HEK293 (cell line): Measurements from ENCODE around the gene LRRC49.
A peak's percentile ranks its signal among the peaks of the same experiment; 100 is the strongest.

Experiments
- CTCF ChIA-PET: fragments of 350-600 bp; formaldehyde crosslinking; extraction: SDS; loops from one replicate; lab custom pipeline; 2021; ENCODE audit warnings: antibody characterized with exemption; lab: Yijun Ruan, JAX
- POLR2A ChIA-PET: fragments of 300-600 bp; formaldehyde crosslinking; extraction: SDS; loops from one replicate; lab custom pipeline; 2020; ENCODE audit warnings: antibody characterized with exemption, inconsistent platforms; lab: Yijun Ruan, JAX
- H3K27ac ChIP-seq: fragments of 200-500 bp; sonication (Bioruptor generic); 2 replicates; pipeline ENCODE4 v1.5.1; 2014; ENCODE audit warnings: low read depth, low read length, control low read depth, inconsistent platforms; ENCODE audit errors: extremely low read depth
- H3K36me3 ChIP-seq, 2 experiments: fragments of 200-500 bp in 1 of 2; sonication (Bioruptor generic) in 1 of 2; 1 replicate in 1 of 2; 2 replicates in 1 of 2; pipeline ENCODE4 v1.5.1; 2014 to 2017; ENCODE audit warnings: inconsistent platforms in 2 of 2, low read length in 2 of 2; ENCODE audit not compliant: control insufficient read depth in 2 of 2, insufficient read depth in 1 of 2
- H3K4me1 ChIP-seq: fragments of 200-500 bp; sonication (Bioruptor generic); 2 replicates; pipeline ENCODE4 v1.5.1; 2014; ENCODE audit warnings: mild to moderate bottlenecking, low read length, inconsistent platforms; ENCODE audit not compliant: control insufficient read depth, insufficient read depth
- H3K4me3 ChIP-seq: 2 replicates; pipeline ENCODE4 v1.5.1; 2011; ENCODE audit warnings: low read depth, mild to moderate bottlenecking, control low read depth, low read length, moderate library complexity
- H3K9me3 ChIP-seq: fragments of 200-500 bp; sonication (Bioruptor generic); 2 replicates; pipeline ENCODE4 v1.5.1; 2014; ENCODE audit warnings: low read depth, low read length, inconsistent platforms; ENCODE audit not compliant: control insufficient read depth, insufficient read depth
- EGR2 ChIP-seq: fragments of 450-650 bp; formaldehyde crosslinking; IDR thresholded peaks from 2 replicates; pipeline ENCODE4 v1.5.1; 2016; ENCODE audit warnings: low read depth, missing biosample characterization, missing genetic modification characterization
- FEZF1 ChIP-seq: fragments of 450-650 bp; formaldehyde crosslinking; IDR thresholded peaks from 2 replicates; pipeline ENCODE4 v1.5.1; 2016; ENCODE audit warnings: missing biosample characterization, missing genetic modification characterization
- GLIS1 ChIP-seq: fragments of 450-650 bp; formaldehyde crosslinking; IDR thresholded peaks from 2 replicates; pipeline ENCODE4 v1.5.1; 2016; ENCODE audit warnings: missing biosample characterization, missing genetic modification characterization
- KLF16 ChIP-seq: fragments of 450-650 bp; formaldehyde crosslinking; IDR thresholded peaks from 2 replicates; pipeline ENCODE4 v1.5.1; 2017; ENCODE audit warnings: missing biosample characterization, missing genetic modification characterization
- KLF9 ChIP-seq: fragments of 450-650 bp; formaldehyde crosslinking; IDR thresholded peaks from 2 replicates; pipeline ENCODE4 v1.5.1; 2016; ENCODE audit warnings: missing biosample characterization, missing genetic modification characterization, low read depth
- MZF1 ChIP-seq: fragments of 450-650 bp; formaldehyde crosslinking; IDR thresholded peaks from 2 replicates; pipeline ENCODE4 v1.5.1; 2017; ENCODE audit warnings: missing biosample characterization, missing genetic modification characterization, borderline replicate concordance
- SALL2 ChIP-seq: fragments of 450-650 bp; formaldehyde crosslinking; IDR thresholded peaks from 2 replicates; pipeline ENCODE4 v1.5.0; 2017; ENCODE audit warnings: missing biosample characterization, mild to moderate bottlenecking, missing genetic modification characterization, borderline replicate concordance
- TCF7L2 ChIP-seq: IDR thresholded peaks from 2 replicates; pipeline ENCODE4 v1.6.1; 2011; ENCODE audit warnings: low read depth, mild to moderate bottlenecking, inconsistent platforms, low read length, moderate library complexity, borderline replicate concordance
- ZBTB8A ChIP-seq: fragments of 450-650 bp; formaldehyde crosslinking; IDR thresholded peaks from 2 replicates; pipeline ENCODE4 v1.5.1; 2016; ENCODE audit warnings: missing biosample characterization, missing genetic modification characterization
- ZNF138 ChIP-seq: fragments of 450-650 bp; formaldehyde crosslinking; IDR thresholded peaks from 2 replicates; pipeline ENCODE4 v1.5.1; 2016; ENCODE audit warnings: missing biosample characterization, missing genetic modification characterization, borderline replicate concordance
- ZNF146 ChIP-seq: fragments of 450-650 bp; formaldehyde crosslinking; IDR thresholded peaks from 2 replicates; pipeline ENCODE4 v1.5.1; 2016; ENCODE audit warnings: missing biosample characterization, missing genetic modification characterization
- ZNF157 ChIP-seq: fragments of 450-650 bp; formaldehyde crosslinking; IDR thresholded peaks from 2 replicates; pipeline ENCODE4 v1.5.1; 2016; ENCODE audit warnings: missing biosample characterization, missing genetic modification characterization
- ZNF184 ChIP-seq: fragments of 450-650 bp; IDR thresholded peaks from 2 replicates; pipeline ENCODE4 v1.5.1; 2018; ENCODE audit warnings: missing biosample characterization, mild to moderate bottlenecking, missing genetic modification characterization
- ZNF23 ChIP-seq: fragments of 450-650 bp; formaldehyde crosslinking; IDR thresholded peaks from 2 replicates; pipeline ENCODE4 v1.5.1; 2016; ENCODE audit warnings: missing biosample characterization, missing genetic modification characterization, borderline replicate concordance
- ZNF248 ChIP-seq: fragments of 450-650 bp; formaldehyde crosslinking; IDR thresholded peaks from 2 replicates; pipeline ENCODE4 v1.5.1; 2017; ENCODE audit warnings: missing biosample characterization, missing genetic modification characterization
- ZNF391 ChIP-seq: fragments of 450-650 bp; formaldehyde crosslinking; IDR thresholded peaks from 2 replicates; pipeline ENCODE4 v1.5.1; 2016; ENCODE audit warnings: low read depth, missing biosample characterization, missing genetic modification characterization, borderline replicate concordance
- ZNF529 ChIP-seq: fragments of 450-650 bp; formaldehyde crosslinking; IDR thresholded peaks from 2 replicates; pipeline ENCODE4 v1.5.1; 2017; ENCODE audit warnings: missing genetic modification characterization, missing biosample characterization; ENCODE audit not compliant: insufficient replicate concordance
- ZNF692 ChIP-seq: fragments of 450-650 bp; formaldehyde crosslinking; IDR thresholded peaks from 2 replicates; pipeline ENCODE4 v1.5.1; 2016; ENCODE audit warnings: missing biosample characterization, missing genetic modification characterization
- ZNF707 ChIP-seq: fragments of 450-650 bp; formaldehyde crosslinking; IDR thresholded peaks from 2 replicates; pipeline ENCODE4 v1.5.1; 2016; ENCODE audit warnings: missing biosample characterization, missing genetic modification characterization
- ZNF830 ChIP-seq: fragments of 450-650 bp; IDR thresholded peaks from 2 replicates; pipeline ENCODE4 v1.5.0; 2018; ENCODE audit warnings: missing biosample characterization, missing genetic modification characterization, low read depth, mild to moderate bottlenecking, moderate library complexity
- TF ChIP-seq, protein P1 (sequence below): fragments of 450-650 bp; formaldehyde crosslinking; IDR thresholded peaks from 2 replicates; pipeline ENCODE4 v1.5.1; 2016; ENCODE audit warnings: missing biosample characterization, missing genetic modification characterization

LRRC49 gene

DNA sequence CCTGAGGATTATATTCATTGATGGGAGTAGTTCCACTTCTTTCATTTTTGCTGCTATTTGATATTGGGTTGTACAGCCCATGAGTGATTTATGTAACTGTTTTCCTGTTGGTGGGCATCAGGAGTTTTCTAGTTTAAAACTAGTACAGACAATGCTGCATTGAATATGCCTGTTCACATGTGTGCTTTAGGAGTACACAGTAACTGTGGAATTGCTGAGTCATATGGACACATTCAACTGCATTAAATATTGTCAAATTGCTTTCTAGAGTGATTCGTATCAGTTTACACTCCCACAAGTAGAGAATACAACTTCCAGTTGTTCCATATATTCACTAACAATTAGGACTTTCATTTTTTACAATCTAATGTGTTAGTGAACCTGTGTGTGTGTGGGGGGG is 162.8 kb downstream of the LRRC49 start:
- H3K27ac ChIP-seq = no peak overlapping the region

DNA sequence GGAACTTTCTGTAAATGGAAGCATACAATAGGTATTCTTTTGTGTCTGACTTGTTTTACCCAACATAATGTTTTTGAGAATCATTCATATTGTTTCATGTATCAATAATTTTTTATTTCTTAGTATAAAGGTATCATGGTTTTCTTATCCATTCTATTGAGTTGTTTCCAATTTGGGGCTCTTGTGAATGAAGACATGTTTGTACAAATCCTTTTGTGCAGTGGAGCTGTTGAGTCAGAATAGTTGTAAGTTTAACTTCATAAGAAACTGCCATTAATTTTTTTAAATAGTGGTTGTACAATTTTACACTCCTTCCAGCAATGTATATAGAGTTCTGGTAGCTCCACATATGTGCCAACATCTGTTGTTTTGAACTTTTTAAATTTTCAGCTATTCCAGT is 163.5 kb downstream of the LRRC49 start:
- 0 out of 2 replicates have a peak, but pooled peaks cover 6% of the 10 kb centered on the region for H3K4me1 ChIP-seq
- H3K27ac ChIP-seq = no peak overlapping the region
- H3K9me3 ChIP-seq = no peaks in the 10 kb centered on the region
- ChIA-PET POLR2A (no interaction called here), CTCF (interaction anchor here (0.8 to 1.5 kb wide), 3 partner anchors 30 to 385 kb away, joined by 4 to 5 read pairs (median 4); no protein-coding TSS in a partner anchor)
- peaks cover 0 to 3% of the 10 kb centered on the region in 2 experiments; a peak in 1 of 3 replicates for H3K36me3 ChIP-seq
- TF ChIP-seq ZNF23 (tag by site-specific recombination) = no peak
- TF ChIP-seq ZNF146 (tag by site-specific recombination) = no peak
- no peak for TF ChIP-seq MZF1
- TF ChIP-seq, all 188 proteins: peak for 0
- no peak overlapping the region for H3K4me3 ChIP-seq

More for the DNA sequence above, 162.8 kb downstream of the LRRC49 start:
- TF ChIP-seq KLF16 (tag by site-specific recombination) (no peak), ZNF830 (no peak), ZNF391 (no peak), ZNF138 (tag by site-specific recombination) (no peak), SALL2 (no peak), ZBTB8A (no peak), EGR2 (no peak), KLF9 (tag by site-specific recombination) (no peak), ZNF184 (tag by site-specific recombination) (no peak), ZNF707 (no peak)
- H3K4me1 ChIP-seq = 0 out of 2 replicates have a peak, but pooled peaks cover 6% of the 10 kb centered on the region
- peaks cover 0 to 3% of the 10 kb centered on the region in 2 experiments; a peak in 1 of 3 replicates for H3K36me3 ChIP-seq
- H3K4me3 ChIP-seq = no peak overlapping the region
- no peaks in the 10 kb centered on the region for H3K9me3 ChIP-seq
- ChIA-PET CTCF (interaction anchor here (1.3 kb wide), 1 partner anchor 385 kb away, joined by 5 read pairs; no protein-coding TSS in a partner anchor), POLR2A (no interaction called here)

DNA sequence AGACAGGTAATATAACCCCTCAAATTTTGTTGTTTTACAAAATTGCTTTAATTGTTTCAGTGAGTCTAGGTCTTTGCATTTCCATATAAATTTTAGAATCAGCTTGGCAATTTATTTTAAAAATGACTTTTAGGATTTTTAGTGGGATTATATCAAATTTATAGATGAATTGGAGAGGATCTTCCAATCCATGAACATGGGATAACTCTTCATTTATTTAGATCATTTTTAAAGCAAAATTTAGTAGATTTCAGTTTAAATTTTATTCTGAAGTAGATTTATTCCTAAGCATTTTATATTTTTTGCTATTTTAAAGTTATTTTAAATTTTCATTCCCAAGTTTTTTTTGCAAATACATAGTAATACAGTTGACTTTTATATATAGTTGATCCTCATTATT is 164.5 kb downstream of the LRRC49 start:
- POLR2A ChIA-PET = no interaction called here
- Histone ChIP-seq H3K4me3 (no peak overlapping the region), H3K4me1 (0 out of 2 replicates have a peak, but pooled peaks cover 6% of the 10 kb centered on the region), H3K27ac (no peak overlapping the region), H3K9me3 (no peaks in the 10 kb centered on the region), H3K36me3 (no peaks in the 10 kb centered on the region)
- CTCF ChIA-PET = interaction anchor here (1.5 kb wide), 1 partner anchor 46 kb away, joined by 4 read pairs; no protein-coding TSS in a partner anchor
- TF ChIP-seq ZNF248 (tag by site-specific recombination) (peak; percentile 96), ZNF391 (no peak), ZNF157 (tag by site-specific recombination) (no peak)
- TF ChIP-seq, protein P1, sequence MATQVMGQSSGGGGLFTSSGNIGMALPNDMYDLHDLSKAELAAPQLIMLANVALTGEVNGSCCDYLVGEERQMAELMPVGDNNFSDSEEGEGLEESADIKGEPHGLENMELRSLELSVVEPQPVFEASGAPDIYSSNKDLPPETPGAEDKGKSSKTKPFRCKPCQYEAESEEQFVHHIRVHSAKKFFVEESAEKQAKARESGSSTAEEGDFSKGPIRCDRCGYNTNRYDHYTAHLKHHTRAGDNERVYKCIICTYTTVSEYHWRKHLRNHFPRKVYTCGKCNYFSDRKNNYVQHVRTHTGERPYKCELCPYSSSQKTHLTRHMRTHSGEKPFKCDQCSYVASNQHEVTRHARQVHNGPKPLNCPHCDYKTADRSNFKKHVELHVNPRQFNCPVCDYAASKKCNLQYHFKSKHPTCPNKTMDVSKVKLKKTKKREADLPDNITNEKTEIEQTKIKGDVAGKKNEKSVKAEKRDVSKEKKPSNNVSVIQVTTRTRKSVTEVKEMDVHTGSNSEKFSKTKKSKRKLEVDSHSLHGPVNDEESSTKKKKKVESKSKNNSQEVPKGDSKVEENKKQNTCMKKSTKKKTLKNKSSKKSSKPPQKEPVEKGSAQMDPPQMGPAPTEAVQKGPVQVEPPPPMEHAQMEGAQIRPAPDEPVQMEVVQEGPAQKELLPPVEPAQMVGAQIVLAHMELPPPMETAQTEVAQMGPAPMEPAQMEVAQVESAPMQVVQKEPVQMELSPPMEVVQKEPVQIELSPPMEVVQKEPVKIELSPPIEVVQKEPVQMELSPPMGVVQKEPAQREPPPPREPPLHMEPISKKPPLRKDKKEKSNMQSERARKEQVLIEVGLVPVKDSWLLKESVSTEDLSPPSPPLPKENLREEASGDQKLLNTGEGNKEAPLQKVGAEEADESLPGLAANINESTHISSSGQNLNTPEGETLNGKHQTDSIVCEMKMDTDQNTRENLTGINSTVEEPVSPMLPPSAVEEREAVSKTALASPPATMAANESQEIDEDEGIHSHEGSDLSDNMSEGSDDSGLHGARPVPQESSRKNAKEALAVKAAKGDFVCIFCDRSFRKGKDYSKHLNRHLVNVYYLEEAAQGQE (tag by site-specific recombination) = no peak

- ChIA-PET CTCF (no interaction called here), POLR2A (no interaction called here)
- H3K4me3 ChIP-seq = no peak overlapping the region
- H3K4me1 ChIP-seq = 0 out of 2 replicates have a peak, but pooled peaks cover 6% of the 10 kb centered on the region
- no peak overlapping the region for H3K27ac ChIP-seq
- TF ChIP-seq FEZF1 (tag by site-specific recombination) (peak; percentile 87), GLIS1 (tag by site-specific recombination) (peak; percentile 63; the same call in 1 of the 2 replicates), TCF7L2 (peak; percentile 50; the same call in 1 of the 2 replicates), ZNF692 (tag by site-specific recombination) (no peak), ZNF529 (tag by site-specific recombination) (no peak)
- no peaks in the 10 kb centered on the region for H3K36me3 ChIP-seq
- H3K9me3 ChIP-seq = no peaks in the 10 kb centered on the region
These were observed 165.0 kb downstream of the LRRC49 start for GRCh38 chr15:71057581-71057980.
